Fibroblast of lung (primary cell): ENCODE results near the gene GNB5. TPM values are rescaled to one million over a fixed set of nuclear protein-coding genes. Genes with fewer than 3 reads are reported as not detected.
A peak's percentile ranks its signal among the peaks of the same experiment; 100 is the strongest.

Experiments used
- DNase-seq, 2 donors: peaks; one replicate each; pipeline versions ENCODE4 v3.0.0 to v3.0.0-alpha.2; 2010; ENCODE audit warnings: low read depth in 2 of 2
- H2AFZ ChIP-seq: 2 replicates; pipeline ENCODE4 v1.5.1; 2012; ENCODE audit warnings: low read length, control low read depth, inconsistent platforms
- H3K27ac ChIP-seq: 2 replicates; pipeline ENCODE4 v1.5.1; 2011; ENCODE audit warnings: low read length, control low read depth; ENCODE audit not compliant: insufficient read depth
- H3K27me3 ChIP-seq: 2 replicates; pipeline ENCODE4 v1.5.1; 2011; ENCODE audit warnings: mild to moderate bottlenecking, low read length; ENCODE audit not compliant: control insufficient read depth, insufficient read depth
- H3K36me3 ChIP-seq: 2 replicates; pipeline ENCODE4 v1.5.1; 2011; ENCODE audit warnings: low read length; ENCODE audit not compliant: control insufficient read depth, insufficient read depth
- H3K4me1 ChIP-seq: 2 replicates; pipeline ENCODE4 v1.5.1; 2011; ENCODE audit warnings: low read length; ENCODE audit not compliant: control insufficient read depth, insufficient read depth; ENCODE audit errors: extremely low read depth
- H3K4me2 ChIP-seq: 2 replicates; pipeline ENCODE4 v1.5.1; 2011; ENCODE audit warnings: low read length, control low read depth; ENCODE audit not compliant: insufficient read depth; ENCODE audit errors: extremely low read depth
- H3K4me3 ChIP-seq, 4 experiments: fragments of 200-600 bp in 1 of 4; sonication (generic) in 1 of 4; replicated peaks in 1 of 4; 2 replicates each; pipeline ENCODE4 v1.5.1; 2011 to 2016; ENCODE audit warnings: low read length in 4 of 4, low read depth in 3 of 4, mild to moderate bottlenecking in 3 of 4, control low read depth in 2 of 4, inconsistent platforms in 1 of 4, mixed read lengths in 1 of 4; ENCODE audit not compliant: insufficient read depth in 1 of 4; ENCODE audit errors: control extremely low read depth in 1 of 4
- H3K79me2 ChIP-seq: 2 replicates; pipeline ENCODE4 v1.5.1; 2012; ENCODE audit warnings: mild to moderate bottlenecking, low read length, inconsistent platforms; ENCODE audit not compliant: control insufficient read depth, insufficient read depth
- H3K9ac ChIP-seq: 2 replicates; pipeline ENCODE4 v1.5.1; 2011; ENCODE audit warnings: mild to moderate bottlenecking, low read length, control low read depth; ENCODE audit not compliant: insufficient read depth
- H3K9me3 ChIP-seq: 2 replicates; pipeline ENCODE4 v1.5.1; 2012; ENCODE audit warnings: low read depth, low read length; ENCODE audit not compliant: control insufficient read depth, insufficient read depth
- H4K20me1 ChIP-seq: 2 replicates; pipeline ENCODE4 v1.5.1; 2011; ENCODE audit warnings: low read length; ENCODE audit not compliant: control insufficient read depth, insufficient read depth; ENCODE audit errors: extremely low read depth
- CTCF ChIP-seq, 2 donors: IDR thresholded peaks in 1 of 2; conservative IDR thresholded peaks in 1 of 2; 1 replicate in 1 of 2; 2 replicates in 1 of 2; pipeline ENCODE4 v1.5.1; 2011 to 2012; ENCODE audit warnings: low read length in 2 of 2, control low read depth in 1 of 2, inconsistent platforms in 1 of 2, low read depth in 1 of 2, mild to moderate bottlenecking in 1 of 2
- EZH2 ChIP-seq: IDR thresholded peaks from 2 replicates; pipeline ENCODE4 v1.5.1; 2012; ENCODE audit warnings: low read length, control low read depth, mild to moderate bottlenecking; ENCODE audit errors: missing control alignments
- polyA plus RNA-seq, 2 donors: library from polyadenylated mRNA; depleted of rRNA in 1 of 2; stranded (reverse) in 1 of 2; unstranded in 1 of 2; fragments of >200 nt; gene quantifications; 2 replicates each; pipeline ENCODE4 v1.2.1, GENCODE V29; 2011 to 2012; ENCODE audit warnings: missing spikeins in 1 of 2
- total RNA-seq: library from RNA; depleted of rRNA; stranded (reverse); fragments of >200 nt; gene quantifications from 2 replicates; pipeline ENCODE4 v1.2.1, GENCODE V29; 2014

GNB5 gene
- total and polyA plus RNA-seq, 2 donors (not counting 1 experiment from before 2014, with no cell fraction given), result 44.0 to 52.2 TPM

DNA sequence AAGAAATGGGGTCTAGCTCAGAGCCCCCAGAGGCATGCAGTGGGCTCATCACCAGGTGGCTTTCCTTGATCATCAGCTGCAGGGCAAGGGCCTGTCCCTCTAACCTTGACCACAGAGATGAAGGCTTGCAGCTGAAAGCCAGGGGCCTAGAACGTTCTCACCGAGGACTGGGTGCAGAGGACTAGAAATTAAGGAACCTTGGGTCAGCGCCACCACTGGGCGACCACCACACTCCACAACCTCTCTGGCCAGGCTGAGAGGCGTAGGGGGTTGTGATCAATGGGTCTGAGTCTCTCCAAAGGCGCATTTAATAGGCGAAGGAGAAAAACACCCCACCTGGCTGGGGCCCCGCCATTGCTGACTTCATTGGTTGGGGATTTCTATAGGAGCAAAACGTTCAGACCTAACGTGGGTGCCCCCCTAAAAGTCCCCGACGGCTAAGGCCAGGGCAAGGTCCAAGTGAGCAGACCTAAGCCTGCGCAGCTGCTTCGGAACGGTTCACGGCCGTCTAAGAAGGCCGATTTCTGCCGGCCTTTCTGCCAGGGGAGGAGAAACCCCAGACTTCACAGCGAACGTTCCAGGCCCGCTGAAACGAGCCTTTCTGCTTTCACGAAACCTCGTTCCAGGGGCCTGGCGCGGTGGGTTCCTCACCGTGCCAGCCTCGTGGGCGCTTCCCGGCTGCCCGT is 79.5 kb downstream of the GNB5 start:
- Histone ChIP-seq H3K4me2 (peak overlapping the region; percentile 82), H3K36me3 (no peaks in the 10 kb centered on the region), H3K27me3 (peaks cover 3% of the 10 kb centered on the region), H3K9me3 (no peaks in the 10 kb centered on the region), H3K79me2 (no peaks in the 10 kb centered on the region), H3K4me3 (no peak overlapping the region), H3K4me1 (no peaks in the 10 kb centered on the region), H2AFZ (no peak overlapping the region), H4K20me1 (no peaks in the 10 kb centered on the region), H3K9ac (peak overlapping the region; percentile 59), H3K27ac (no peak overlapping the region)
- no peak for TF ChIP-seq CTCF (conservative IDR thresholded peaks at IDR 0.05 in 1 of 2, IDR thresholded peaks at IDR 0.05 in 1 of 2; ENCODE audit: low read depth in 1 of 2, low read length in 2 of 2)
- no peak for TF ChIP-seq EZH2
- DNase-seq, result no peak

DNA sequence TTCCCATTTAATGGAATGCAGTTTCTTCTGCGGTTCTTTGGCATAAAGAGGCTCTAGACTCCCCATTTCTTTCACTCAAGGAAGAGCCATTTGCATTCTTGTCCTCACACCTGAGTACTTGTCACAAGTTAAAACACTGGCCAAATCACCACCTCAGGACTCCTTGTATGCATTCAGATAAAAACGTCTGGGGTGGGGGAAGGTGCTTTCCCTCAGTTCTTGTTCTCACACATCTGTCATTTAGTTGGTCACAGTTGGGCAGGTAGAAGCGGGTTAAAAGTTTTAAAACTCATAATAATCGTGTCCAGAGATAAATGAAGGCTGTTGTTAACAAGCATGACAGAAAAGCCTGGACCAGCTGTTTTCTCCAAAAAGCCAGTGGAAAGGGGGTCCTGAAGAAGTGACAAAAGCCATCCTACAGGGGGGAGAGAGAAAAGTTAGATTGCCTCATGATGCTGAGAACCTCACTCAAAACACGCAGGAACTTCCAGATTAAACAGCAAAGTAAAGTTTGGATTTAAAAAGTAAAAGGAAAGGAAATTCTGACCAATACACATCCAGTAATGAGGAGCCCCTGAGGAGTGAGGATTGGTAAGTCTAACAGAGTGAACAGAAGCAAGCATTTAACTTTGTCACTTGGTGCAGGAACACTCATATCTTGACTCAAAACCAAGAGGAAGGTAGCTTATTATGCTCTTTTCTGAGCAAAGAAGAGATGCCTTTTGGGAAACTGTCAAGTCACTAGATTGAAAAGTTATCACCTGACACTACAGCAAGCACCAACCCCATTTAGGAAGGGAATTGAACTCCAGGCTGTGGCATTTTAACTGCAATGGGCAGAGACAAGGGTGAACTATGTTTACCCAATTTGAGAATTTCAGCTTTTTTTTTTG is 81.4 kb downstream of the GNB5 start:
- Histone ChIP-seq H3K4me1 (no peaks in the 10 kb centered on the region), H4K20me1 (no peaks in the 10 kb centered on the region), H3K9ac (no peak overlapping the region), H3K27me3 (peaks cover 3% of the 10 kb centered on the region), H2AFZ (no peak overlapping the region), H3K9me3 (no peaks in the 10 kb centered on the region), H3K36me3 (no peaks in the 10 kb centered on the region), H3K79me2 (no peaks in the 10 kb centered on the region), H3K4me3 (no peak overlapping the region), H3K4me2 (no peak overlapping the region), H3K27ac (no peak overlapping the region)
- TF ChIP-seq EZH2 (no peak), CTCF (conservative IDR thresholded peaks at IDR 0.05 in 1 of 2, IDR thresholded peaks at IDR 0.05 in 1 of 2; ENCODE audit: low read depth in 1 of 2, low read length in 2 of 2) (no peak)
- DNase-seq, result no peak

- no peaks in the 10 kb centered on the region for H4K20me1 ChIP-seq
- no peaks in the 10 kb centered on the region for H3K79me2 ChIP-seq
- no peak overlapping the region for H3K4me3 ChIP-seq
- no peak overlapping the region for H2AFZ ChIP-seq
- H3K4me2 ChIP-seq, result no peak overlapping the region
- H3K9me3 ChIP-seq, result no peaks in the 10 kb centered on the region
- H3K36me3 ChIP-seq, result no peaks in the 10 kb centered on the region
- H3K4me1 ChIP-seq, result peaks cover 9% of the 10 kb centered on the region
- H3K9ac ChIP-seq, result no peak overlapping the region
- no peak for TF ChIP-seq CTCF (conservative IDR thresholded peaks at IDR 0.05 in 1 of 2, IDR thresholded peaks at IDR 0.05 in 1 of 2; ENCODE audit: low read depth in 1 of 2, low read length in 2 of 2)
- TF ChIP-seq EZH2, result no peak
- no peak overlapping the region for H3K27ac ChIP-seq
- H3K27me3 ChIP-seq, result peaks cover 3% of the 10 kb centered on the region
- no peak for DNase-seq
Measured at GRCh38 chr15:52107238-52107637, 84.0 kb downstream of the GNB5 start.
